ENCODE results near the gene TRIM33. TPM values are rescaled to one million over a fixed set of nuclear protein-coding genes. Genes with fewer than 3 reads are reported as not detected.

The TRIM33 gene
- total RNA-seq, 1 experiment from 2014 or later: 41.2 TPM

DNA sequence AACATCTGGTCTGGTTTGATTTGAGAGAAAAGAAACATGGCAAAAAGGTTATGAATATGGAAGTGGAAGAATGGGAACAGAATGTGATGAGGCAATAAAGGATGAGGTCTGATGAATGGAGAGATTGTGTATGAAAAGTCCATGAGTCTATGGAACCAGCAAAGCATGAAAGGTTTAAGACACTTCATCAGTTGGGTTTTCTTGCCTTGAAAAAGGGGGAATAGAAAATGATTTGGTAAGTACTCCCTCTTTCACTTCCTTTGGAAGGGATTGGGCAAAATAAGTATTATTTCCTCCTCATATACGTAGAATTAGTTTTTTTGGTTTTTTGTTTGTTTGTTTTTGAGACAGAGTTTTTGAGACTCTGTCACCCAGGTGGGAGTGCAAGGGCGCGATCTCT, 155.8 kb downstream of the TRIM33 start:
- H3K79me2 ChIP-seq (ENCODE audit: insufficient read depth, low read length): no peaks in the 10 kb centered on the region
- CTCF ChIA-PET: no interaction called here
- DNase-seq (ENCODE audit: low read depth, low spot score): no peak
- TF ChIP-seq POLR2AphosphoS5 (IDR thresholded peaks at IDR 0.05; ENCODE audit: low read depth, low read length) (no peak), SRF (IDR thresholded peaks at IDR 0.05; ENCODE audit: low read depth) (no peak), FOSL1 (IDR thresholded peaks at IDR 0.05; ENCODE audit: low read depth) (no peak), CEBPB (IDR thresholded peaks at IDR 0.05; ENCODE audit: low read depth) (no peak)
- TF ChIP-seq, protein P1, sequence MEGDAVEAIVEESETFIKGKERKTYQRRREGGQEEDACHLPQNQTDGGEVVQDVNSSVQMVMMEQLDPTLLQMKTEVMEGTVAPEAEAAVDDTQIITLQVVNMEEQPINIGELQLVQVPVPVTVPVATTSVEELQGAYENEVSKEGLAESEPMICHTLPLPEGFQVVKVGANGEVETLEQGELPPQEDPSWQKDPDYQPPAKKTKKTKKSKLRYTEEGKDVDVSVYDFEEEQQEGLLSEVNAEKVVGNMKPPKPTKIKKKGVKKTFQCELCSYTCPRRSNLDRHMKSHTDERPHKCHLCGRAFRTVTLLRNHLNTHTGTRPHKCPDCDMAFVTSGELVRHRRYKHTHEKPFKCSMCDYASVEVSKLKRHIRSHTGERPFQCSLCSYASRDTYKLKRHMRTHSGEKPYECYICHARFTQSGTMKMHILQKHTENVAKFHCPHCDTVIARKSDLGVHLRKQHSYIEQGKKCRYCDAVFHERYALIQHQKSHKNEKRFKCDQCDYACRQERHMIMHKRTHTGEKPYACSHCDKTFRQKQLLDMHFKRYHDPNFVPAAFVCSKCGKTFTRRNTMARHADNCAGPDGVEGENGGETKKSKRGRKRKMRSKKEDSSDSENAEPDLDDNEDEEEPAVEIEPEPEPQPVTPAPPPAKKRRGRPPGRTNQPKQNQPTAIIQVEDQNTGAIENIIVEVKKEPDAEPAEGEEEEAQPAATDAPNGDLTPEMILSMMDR (IDR thresholded peaks at IDR 0.05 in 2 of 3, conservative IDR thresholded peaks at IDR 0.05 in 1 of 3; ENCODE audit: borderline replicate concordance in 1 of 3, insufficient read depth in 1 of 3, low read depth in 2 of 3, low read length in 2 of 3): no peak
- no peak overlapping the region for H3K27ac ChIP-seq (ENCODE audit: low read depth, low read length)
- no peak overlapping the region for H3K4me3 ChIP-seq (replicated peaks in 1 of 2; ENCODE audit: low read depth in 1 of 2, low read length in 2 of 2)
- POLR2A ChIA-PET: no interaction called here
- H3K9ac ChIP-seq (ENCODE audit: low read length): no peak overlapping the region
- no peaks in the 10 kb centered on the region for H3K27me3 ChIP-seq (ENCODE audit: insufficient read depth, low read length)
- no peaks in the 10 kb centered on the region for H3K4me1 ChIP-seq (ENCODE audit: control insufficient read depth in 1 of 2, insufficient read depth in 2 of 2, low read length in 2 of 2)
- no TSS peak for BruUV-seq (replicated peaks)
- no peaks in the 10 kb centered on the region for H3K36me3 ChIP-seq (ENCODE audit: control insufficient read depth in 1 of 2, insufficient read depth in 2 of 2, low read length in 2 of 2)
- no peak overlapping the region for H3K4me2 ChIP-seq (ENCODE audit: low read length)
- no peaks in the 10 kb centered on the region for H3K9me2 ChIP-seq (ENCODE audit: insufficient read depth)
- no peaks in the 10 kb centered on the region for H3K9me3 ChIP-seq (ENCODE audit: control insufficient read depth in 1 of 2, insufficient read depth in 1 of 2, low read depth in 1 of 2, low read length in 2 of 2)
- H2AFZ ChIP-seq (ENCODE audit: low read depth, low read length, poor library complexity, severe bottlenecking): no peak overlapping the region
- no peaks in the 10 kb centered on the region for H4K20me1 ChIP-seq (ENCODE audit: insufficient read depth)
- intact Hi-C loops (cut with micrococcal nuclease): no loop called here
- no peak for ATAC-seq
- RAD21 ChIA-PET (ENCODE audit: low non-redundant PET in 1 of 2, low total read pairs in 2 of 2, uncharacterized antibody in 2 of 2, unreplicated experiment in 2 of 2): no interaction called here

DNA sequence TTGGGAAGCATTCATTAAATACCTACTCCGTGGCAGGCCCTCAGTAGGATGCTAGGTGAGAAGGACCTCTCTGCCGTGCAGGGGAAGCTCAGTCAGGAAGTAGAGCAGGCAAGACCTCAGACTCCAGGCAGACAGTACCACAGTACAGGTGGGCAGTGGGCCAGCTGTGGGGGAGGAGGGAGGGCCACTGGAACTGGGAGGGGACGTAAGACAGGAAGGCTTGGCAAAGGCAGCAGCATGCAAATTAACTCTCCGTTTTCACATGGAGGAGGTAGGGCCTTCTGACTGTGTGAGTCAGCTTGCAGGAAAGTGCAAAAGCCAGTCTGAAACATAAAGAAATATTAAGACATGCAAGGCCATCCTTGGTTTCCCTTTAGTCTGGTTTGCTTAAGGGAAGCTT, 157.7 kb downstream of the TRIM33 start:
- RAD21 ChIA-PET (ENCODE audit: low non-redundant PET in 1 of 2, low total read pairs in 2 of 2, uncharacterized antibody in 2 of 2, unreplicated experiment in 2 of 2): no interaction called here
- CTCF ChIA-PET: no interaction called here
- H2AFZ ChIP-seq (ENCODE audit: low read depth, low read length, poor library complexity, severe bottlenecking): no peak overlapping the region

More for the DNA sequence above, 157.7 kb downstream of the TRIM33 start:
- Histone ChIP-seq H3K4me2 (ENCODE audit: low read length) (no peak overlapping the region), H3K36me3 (ENCODE audit: control insufficient read depth in 1 of 2, insufficient read depth in 2 of 2, low read length in 2 of 2) (no peaks in the 10 kb centered on the region), H3K27ac (ENCODE audit: low read depth, low read length) (no peak overlapping the region), H3K9me2 (ENCODE audit: insufficient read depth) (no peaks in the 10 kb centered on the region), H3K27me3 (ENCODE audit: insufficient read depth, low read length) (no peaks in the 10 kb centered on the region), H3K79me2 (ENCODE audit: insufficient read depth, low read length) (no peaks in the 10 kb centered on the region), H4K20me1 (ENCODE audit: insufficient read depth) (no peaks in the 10 kb centered on the region), H3K4me1 (ENCODE audit: control insufficient read depth in 1 of 2, insufficient read depth in 2 of 2, low read length in 2 of 2) (no peaks in the 10 kb centered on the region), H3K4me3 (replicated peaks in 1 of 2; ENCODE audit: low read depth in 1 of 2, low read length in 2 of 2) (no peak overlapping the region), H3K9me3 (ENCODE audit: control insufficient read depth in 1 of 2, insufficient read depth in 1 of 2, low read depth in 1 of 2, low read length in 2 of 2) (no peaks in the 10 kb centered on the region), H3K9ac (ENCODE audit: low read length) (no peak overlapping the region)
- ATAC-seq: no peak
- TF ChIP-seq ZNF274 (IDR thresholded peaks at IDR 0.05; ENCODE audit: low read depth, low read length) (no peak), EGR1 (IDR thresholded peaks at IDR 0.05; ENCODE audit: low read depth) (no peak), CBX3 (IDR thresholded peaks at IDR 0.05; ENCODE audit: low read depth) (no peak), TCF7L2 (IDR thresholded peaks at IDR 0.05; ENCODE audit: borderline replicate concordance, extremely low read depth, insufficient read depth, insufficient read length) (no peak), RAD21 (IDR thresholded peaks at IDR 0.05; ENCODE audit: low read depth) (no peak)
- TF ChIP-seq, protein P1 (IDR thresholded peaks at IDR 0.05 in 2 of 3, conservative IDR thresholded peaks at IDR 0.05 in 1 of 3; ENCODE audit: borderline replicate concordance in 1 of 3, insufficient read depth in 1 of 3, low read depth in 2 of 3, low read length in 2 of 3): no peak
- intact Hi-C loops (cut with micrococcal nuclease): no loop called here
- no TSS peak for BruUV-seq (replicated peaks)
- POLR2A ChIA-PET: no interaction called here
- no peak for DNase-seq (ENCODE audit: low read depth, low spot score)
